ENCODE results near the gene ZNF343. TPM values are rescaled to one million over a fixed set of nuclear protein-coding genes. Genes with fewer than 3 reads are reported as not detected.

Gene ZNF343
- total RNA-seq, 1 experiment from 2014 or later: 13.4 TPM

GRCh38 chr20:2518096-2518495, 9.4 kb upstream of the ZNF343 start:
- BruUV-seq (replicated peaks): no TSS peak
- CTCF ChIA-PET: interaction anchor here (0.9 kb wide), 1 partner anchor 136 kb away, joined by 3 read pairs; no protein-coding TSS in a partner anchor
- Histone ChIP-seq H3K27me3 (ENCODE audit: control insufficient read depth, insufficient read depth, low read length) (no peaks in the 10 kb centered on the region), H3K36me3 (ENCODE audit: control insufficient read depth, insufficient read depth, low read length) (no peaks in the 10 kb centered on the region), H3K4me1 (ENCODE audit: control insufficient read depth, insufficient read depth, low read length) (no peaks in the 10 kb centered on the region), H3K4me3 (ENCODE audit: low read depth in 2 of 2, low read length in 2 of 2) (no peak overlapping the region), H3K9me3 (ENCODE audit: control insufficient read depth, insufficient read depth, low read depth, low read length) (no peaks in the 10 kb centered on the region), H3K27ac (ENCODE audit: low read length) (no peak overlapping the region)
- intact Hi-C loops (cut with micrococcal nuclease; ENCODE audit: unreplicated experiment) (no loop called here), in situ Hi-C loops (cut with HindIII; ENCODE audit: low pct_unique_long_range_greater_than_20kb, low sequenced_read_pairs) (no loop called here)
- DNase-seq (ENCODE audit: low read depth, low spot score) (no peak), ATAC-seq (no peak)
- TF ChIP-seq SIN3A (IDR thresholded peaks at IDR 0.05; ENCODE audit: borderline replicate concordance, insufficient read depth, low read depth, low read length) (no peak), POLR2AphosphoS5 (IDR thresholded peaks at IDR 0.05; ENCODE audit: low read depth, low read length) (no peak), REST (IDR thresholded peaks at IDR 0.05; ENCODE audit: insufficient read depth in 1 of 2, low read depth in 2 of 2, low read length in 1 of 2) (no peak), TCF7L2 (IDR thresholded peaks at IDR 0.05; ENCODE audit: low read depth, low read length) (no peak), CTCF (IDR thresholded peaks at IDR 0.05) (no peak)
- POLR2A ChIA-PET: no interaction called here

- ChIA-PET POLR2A (no interaction called here), CTCF (no interaction called here)
- DNase-seq (ENCODE audit: low read depth, low spot score): no peak
Observed at GRCh38 chr20:2516399-2516798, 7.7 kb upstream of the ZNF343 start.

More at GRCh38 chr20:2516399-2516798, 7.7 kb upstream of the ZNF343 start:
- H3K4me3 ChIP-seq (ENCODE audit: low read depth in 2 of 2, low read length in 2 of 2): no peak overlapping the region
- in situ Hi-C loops (cut with HindIII; ENCODE audit: low pct_unique_long_range_greater_than_20kb, low sequenced_read_pairs): no loop called here
- BruUV-seq (replicated peaks): no TSS peak
- no peaks in the 10 kb centered on the region for H3K4me1 ChIP-seq (ENCODE audit: control insufficient read depth, insufficient read depth, low read length)
- H3K36me3 ChIP-seq (ENCODE audit: control insufficient read depth, insufficient read depth, low read length): no peaks in the 10 kb centered on the region
- TF ChIP-seq REST (IDR thresholded peaks at IDR 0.05; ENCODE audit: insufficient read depth in 1 of 2, low read depth in 2 of 2, low read length in 1 of 2) (no peak), SIN3A (IDR thresholded peaks at IDR 0.05; ENCODE audit: borderline replicate concordance, insufficient read depth, low read depth, low read length) (no peak), CTCF (IDR thresholded peaks at IDR 0.05) (no peak), TCF7L2 (IDR thresholded peaks at IDR 0.05; ENCODE audit: low read depth, low read length) (no peak), POLR2AphosphoS5 (IDR thresholded peaks at IDR 0.05; ENCODE audit: low read depth, low read length) (no peak)
- H3K27me3 ChIP-seq (ENCODE audit: control insufficient read depth, insufficient read depth, low read length): no peaks in the 10 kb centered on the region; the same call in 1 of the 2 replicates
- intact Hi-C loops (cut with micrococcal nuclease; ENCODE audit: unreplicated experiment): no loop called here
- H3K9me3 ChIP-seq (ENCODE audit: control insufficient read depth, insufficient read depth, low read depth, low read length): no peaks in the 10 kb centered on the region
- ATAC-seq: no peak
- H3K27ac ChIP-seq (ENCODE audit: low read length): no peak overlapping the region
